Measurements from ENCODE around the gene CBY1.
"Not testable (repeated sequence)": the region's sequence is repeated elsewhere in the genome, so short reads cannot be mapped to it uniquely, and the experiment has no call there.

DNA sequence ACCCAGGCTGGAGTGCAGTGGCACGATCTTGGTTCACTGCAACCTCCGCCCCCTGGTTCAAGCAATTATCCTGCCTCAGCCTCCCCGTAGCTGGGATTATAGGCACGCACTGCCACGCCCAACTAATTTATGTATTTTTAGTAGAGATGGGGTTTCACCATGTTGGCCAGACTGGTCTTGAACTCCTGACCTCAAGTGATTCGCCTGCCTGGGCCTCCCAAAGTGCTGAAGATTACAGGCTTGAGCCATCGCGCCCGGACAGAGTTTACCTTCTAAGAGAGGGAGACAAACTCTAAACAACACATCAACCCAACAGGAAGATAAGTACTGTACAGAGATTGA, 41.4 kb upstream of the CBY1 start:
- TF ChIP-seq, protein P1, sequence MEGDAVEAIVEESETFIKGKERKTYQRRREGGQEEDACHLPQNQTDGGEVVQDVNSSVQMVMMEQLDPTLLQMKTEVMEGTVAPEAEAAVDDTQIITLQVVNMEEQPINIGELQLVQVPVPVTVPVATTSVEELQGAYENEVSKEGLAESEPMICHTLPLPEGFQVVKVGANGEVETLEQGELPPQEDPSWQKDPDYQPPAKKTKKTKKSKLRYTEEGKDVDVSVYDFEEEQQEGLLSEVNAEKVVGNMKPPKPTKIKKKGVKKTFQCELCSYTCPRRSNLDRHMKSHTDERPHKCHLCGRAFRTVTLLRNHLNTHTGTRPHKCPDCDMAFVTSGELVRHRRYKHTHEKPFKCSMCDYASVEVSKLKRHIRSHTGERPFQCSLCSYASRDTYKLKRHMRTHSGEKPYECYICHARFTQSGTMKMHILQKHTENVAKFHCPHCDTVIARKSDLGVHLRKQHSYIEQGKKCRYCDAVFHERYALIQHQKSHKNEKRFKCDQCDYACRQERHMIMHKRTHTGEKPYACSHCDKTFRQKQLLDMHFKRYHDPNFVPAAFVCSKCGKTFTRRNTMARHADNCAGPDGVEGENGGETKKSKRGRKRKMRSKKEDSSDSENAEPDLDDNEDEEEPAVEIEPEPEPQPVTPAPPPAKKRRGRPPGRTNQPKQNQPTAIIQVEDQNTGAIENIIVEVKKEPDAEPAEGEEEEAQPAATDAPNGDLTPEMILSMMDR (IDR thresholded peaks at IDR 0.05; ENCODE audit: low read length) = not testable (repeated sequence)
- TF ChIP-seq EZH2 (optimal IDR thresholded peaks at IDR 0.05; ENCODE audit: low read depth, low read length); EZH2phosphoT487 (IDR thresholded peaks at IDR 0.05; ENCODE audit: low read length): not testable (repeated sequence)

Measured in MM.1S (cell line).